Hepatocyte (in vitro differentiated cells): Measurements from ENCODE around the gene PIP5K1C. TPM values are rescaled to one million over a fixed set of nuclear protein-coding genes. Genes with fewer than 3 reads are reported as not detected.

Source experiments
- DNase-seq: peaks from one replicate; pipeline ENCODE4 v3.0.0-alpha.2; 2016; ENCODE audit warnings: low spot score
- H2AFZ ChIP-seq: fragments of 200-600 bp; sonication (generic); 2 replicates; pipeline ENCODE4 v1.6.0; 2016; ENCODE audit warnings: antibody characterized with exemption, mild to moderate bottlenecking
- H3K27ac ChIP-seq: fragments of 200-600 bp; sonication (generic); 2 replicates; pipeline ENCODE4 v1.5.1; 2016; ENCODE audit warnings: mild to moderate bottlenecking
- H3K27me3 ChIP-seq: fragments of 200-600 bp; sonication (generic); 2 replicates; pipeline ENCODE4 v1.6.1; 2016
- H3K36me3 ChIP-seq: fragments of 200-600 bp; sonication (generic); replicated peaks from 2 replicates; pipeline ENCODE4 v1.5.1; 2016; ENCODE audit warnings: low read depth; ENCODE audit not compliant: insufficient read depth
- H3K4me1 ChIP-seq: fragments of 200-600 bp; sonication (generic); 2 replicates; pipeline ENCODE4 v1.5.1; 2016; ENCODE audit warnings: mild to moderate bottlenecking, moderate library complexity; ENCODE audit not compliant: insufficient read depth
- H3K4me2 ChIP-seq: fragments of 200-600 bp; sonication (generic); 2 replicates; pipeline ENCODE4 v1.6.0; 2016
- H3K4me3 ChIP-seq: fragments of 200-600 bp; sonication (generic); 2 replicates; pipeline ENCODE4 v1.5.1; 2016; ENCODE audit warnings: mild to moderate bottlenecking
- H3K79me2 ChIP-seq: fragments of 200-600 bp; sonication (generic); 2 replicates; pipeline ENCODE4 v1.6.0; 2017; ENCODE audit warnings: mild to moderate bottlenecking
- H3K9me2 ChIP-seq: fragments of 200-600 bp; sonication (generic); replicated peaks from 2 replicates; pipeline ENCODE4 v1.6.0; 2017; ENCODE audit warnings: mild to moderate bottlenecking; ENCODE audit not compliant: insufficient read depth
- H3K9me3 ChIP-seq: fragments of 200-600 bp; sonication (generic); 2 replicates; pipeline ENCODE4 v1.5.1; 2016; ENCODE audit warnings: low read depth, mild to moderate bottlenecking
- H4K20me1 ChIP-seq: fragments of 200-600 bp; sonication (generic); 2 replicates; pipeline ENCODE4 v1.6.0; 2016; ENCODE audit warnings: mild to moderate bottlenecking; ENCODE audit not compliant: insufficient read depth, poor library complexity, severe bottlenecking
- EZH2 ChIP-seq: fragments of 200-600 bp; sonication (generic); IDR thresholded peaks from 2 replicates; pipeline ENCODE4 v1.6.1; 2016; ENCODE audit warnings: antibody characterized with exemption, mild to moderate bottlenecking, borderline replicate concordance
- EZH2phosphoT487 ChIP-seq: fragments of 200-600 bp; sonication (generic); IDR thresholded peaks from one replicate; pipeline ENCODE4 v1.6.1; 2018; ENCODE audit warnings: antibody characterized with exemption, mild to moderate bottlenecking, low read depth, moderate library complexity; ENCODE audit not compliant: unreplicated experiment, severe bottlenecking
- WGBS: methylation state at CpG from one replicate; pipeline ENCODE4 v1.1.6; 2016; ENCODE audit warnings: low lambda C conversion rate; ENCODE audit errors: missing lambda C conversion rate; 5-methylcytosine and 5-hydroxymethylcytosine counted together
- polyA plus RNA-seq: library from polyadenylated mRNA; unstranded; fragments of >200 nt; fragmentation: Nextera tagmentation; extraction: Ambion mirVana; gene quantifications from 2 replicates; pipeline ENCODE4 v1.2.1, GENCODE V29; 2016
- total RNA-seq: library from RNA; depleted of rRNA; stranded (reverse); fragments of >200 nt; gene quantifications from 2 replicates; pipeline ENCODE4 v1.2.3, GENCODE V29; 2014
- TF ChIP-seq, protein P1 (sequence below): fragments of 200-600 bp; sonication (generic); IDR thresholded peaks from 2 replicates; pipeline ENCODE4 v1.5.1; 2016; ENCODE audit warnings: antibody characterized with exemption, mild to moderate bottlenecking; ENCODE audit not compliant: poor library complexity

The PIP5K1C gene
- total and polyA plus RNA-seq, 2 experiments from 2014 or later: 20.7 to 37.1 TPM

GRCh38 chr19:3694361-3695123, 5.7 kb downstream of the PIP5K1C start:
- H3K27me3 ChIP-seq: no peaks in the 10 kb centered on the region
- TF ChIP-seq EZH2 (no peak), EZH2phosphoT487 (no peak)
- TF ChIP-seq, protein P1, sequence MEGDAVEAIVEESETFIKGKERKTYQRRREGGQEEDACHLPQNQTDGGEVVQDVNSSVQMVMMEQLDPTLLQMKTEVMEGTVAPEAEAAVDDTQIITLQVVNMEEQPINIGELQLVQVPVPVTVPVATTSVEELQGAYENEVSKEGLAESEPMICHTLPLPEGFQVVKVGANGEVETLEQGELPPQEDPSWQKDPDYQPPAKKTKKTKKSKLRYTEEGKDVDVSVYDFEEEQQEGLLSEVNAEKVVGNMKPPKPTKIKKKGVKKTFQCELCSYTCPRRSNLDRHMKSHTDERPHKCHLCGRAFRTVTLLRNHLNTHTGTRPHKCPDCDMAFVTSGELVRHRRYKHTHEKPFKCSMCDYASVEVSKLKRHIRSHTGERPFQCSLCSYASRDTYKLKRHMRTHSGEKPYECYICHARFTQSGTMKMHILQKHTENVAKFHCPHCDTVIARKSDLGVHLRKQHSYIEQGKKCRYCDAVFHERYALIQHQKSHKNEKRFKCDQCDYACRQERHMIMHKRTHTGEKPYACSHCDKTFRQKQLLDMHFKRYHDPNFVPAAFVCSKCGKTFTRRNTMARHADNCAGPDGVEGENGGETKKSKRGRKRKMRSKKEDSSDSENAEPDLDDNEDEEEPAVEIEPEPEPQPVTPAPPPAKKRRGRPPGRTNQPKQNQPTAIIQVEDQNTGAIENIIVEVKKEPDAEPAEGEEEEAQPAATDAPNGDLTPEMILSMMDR: no peak
- H3K9me2 ChIP-seq: no peaks in the 10 kb centered on the region
- no peak overlapping the region for H2AFZ ChIP-seq
- peaks cover 61% of the 10 kb centered on the region for H4K20me1 ChIP-seq
- DNase-seq: no peak
- peaks cover 95% of the 10 kb centered on the region for H3K79me2 ChIP-seq
- WGBS: 98% methylated on average over 40 of the region's 42 CpGs
- H3K27ac ChIP-seq: no peak overlapping the region
- no peak overlapping the region for H3K4me2 ChIP-seq
- no peaks in the 10 kb centered on the region for H3K9me3 ChIP-seq
- no peak overlapping the region for H3K4me3 ChIP-seq
- H3K4me1 ChIP-seq: peaks cover 13% of the 10 kb centered on the region
- H3K36me3 ChIP-seq: no peaks in the 10 kb centered on the region

DNA sequence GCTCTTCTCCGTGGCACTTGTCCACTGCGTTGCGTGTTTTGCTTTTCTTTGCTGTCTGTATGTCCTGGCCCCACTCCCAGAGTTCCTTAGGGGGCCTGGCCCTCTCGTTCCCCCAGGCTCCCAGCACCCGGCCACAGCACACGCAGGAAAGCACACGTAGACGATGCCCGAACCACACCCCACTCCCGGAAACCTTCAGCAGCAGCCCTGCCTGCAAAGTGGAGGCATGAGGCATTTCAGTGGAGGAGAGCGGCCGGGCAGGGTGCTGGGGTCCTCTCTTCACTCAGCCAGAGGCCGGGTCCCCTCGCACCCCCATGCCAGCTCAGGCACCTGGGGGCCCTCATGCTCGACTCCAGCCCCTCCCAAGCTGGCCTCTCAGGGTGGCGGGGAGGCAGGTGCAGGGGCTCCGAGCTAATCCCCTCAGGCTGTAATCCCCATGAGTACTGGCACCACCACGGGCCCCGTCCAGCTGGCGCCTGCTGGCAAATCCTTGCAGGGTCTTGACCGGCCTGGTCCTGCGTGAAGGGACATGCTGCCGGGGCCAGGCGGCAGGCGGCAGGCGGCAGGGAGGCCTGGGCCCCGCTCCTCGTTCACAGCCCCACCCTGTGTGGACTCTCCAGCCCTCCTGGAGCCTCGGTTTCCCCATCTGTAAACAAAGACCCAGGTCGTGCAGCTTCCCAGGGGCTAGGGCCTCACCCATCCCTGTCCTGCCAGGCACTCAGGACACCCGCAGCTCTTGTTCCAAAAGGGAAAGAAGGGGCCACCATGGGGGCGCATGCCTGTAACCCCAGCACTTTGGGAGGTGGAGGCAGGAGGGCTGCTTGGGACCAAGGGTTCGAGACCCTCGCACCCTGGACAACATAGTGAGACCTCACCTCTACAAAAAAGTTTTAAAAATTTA, 7.0 kb downstream of the PIP5K1C start:
- H2AFZ ChIP-seq: no peak overlapping the region
- H3K4me1 ChIP-seq: peaks cover 6% of the 10 kb centered on the region
- 92% methylated on average over 34 of the region's 34 CpGs for WGBS
- DNase-seq: no peak
- TF ChIP-seq EZH2: no peak
- TF ChIP-seq, protein P1: no peak
- no peak for TF ChIP-seq EZH2phosphoT487
- no peak overlapping the region for H3K4me2 ChIP-seq
- no peaks in the 10 kb centered on the region for H3K27me3 ChIP-seq
- no peaks in the 10 kb centered on the region for H3K9me3 ChIP-seq
- no peak overlapping the region for H3K4me3 ChIP-seq
- peaks cover 52% of the 10 kb centered on the region for H4K20me1 ChIP-seq
- H3K36me3 ChIP-seq: no peaks in the 10 kb centered on the region
- peaks cover 95% of the 10 kb centered on the region for H3K79me2 ChIP-seq
- H3K27ac ChIP-seq: no peak overlapping the region
- no peaks in the 10 kb centered on the region for H3K9me2 ChIP-seq

DNA sequence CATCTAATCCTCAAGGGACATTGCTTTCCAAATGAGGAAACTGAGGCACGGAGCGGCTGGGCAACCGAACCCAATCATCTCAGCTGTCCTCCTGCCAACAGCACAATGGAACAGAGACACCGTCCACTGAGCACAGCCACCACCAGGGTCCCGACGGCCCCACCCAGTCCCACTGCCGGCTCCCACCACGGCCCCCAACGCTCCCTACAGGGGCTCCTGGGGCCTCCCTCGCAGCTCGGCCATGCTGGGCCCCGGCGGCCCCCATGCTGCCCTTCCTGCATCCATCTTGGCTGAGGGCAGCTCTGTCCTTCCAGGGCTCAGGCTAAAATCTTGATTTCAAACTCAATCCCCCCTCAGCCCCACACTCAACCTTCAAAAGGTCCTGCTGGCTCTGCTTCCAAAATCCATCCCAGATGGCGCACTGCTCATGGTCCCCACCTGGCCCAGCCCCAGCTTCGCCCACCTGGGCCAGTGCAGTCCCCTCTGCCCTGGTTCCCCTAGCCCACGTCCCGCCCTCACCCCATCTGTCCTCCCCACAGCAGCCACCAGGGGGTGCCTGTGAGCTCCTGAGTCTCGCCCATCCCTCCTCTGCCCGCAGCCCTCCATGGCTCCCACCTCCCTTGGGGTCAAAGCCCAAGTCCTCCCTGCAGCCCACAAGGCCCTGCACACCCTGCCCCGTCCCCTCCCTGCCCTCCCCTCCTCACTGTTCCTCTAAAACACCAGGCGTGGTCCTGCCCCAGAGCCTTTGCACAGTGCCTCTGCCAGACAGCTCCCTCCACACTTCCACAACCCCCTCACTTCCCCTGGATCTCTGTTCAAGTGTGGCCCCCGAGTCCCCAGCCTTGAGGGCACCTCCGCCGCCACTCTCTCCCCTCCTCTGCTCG, 7.9 kb downstream of the PIP5K1C start:
- Histone ChIP-seq H3K4me1 (peaks cover 13% of the 10 kb centered on the region), H3K36me3 (no peaks in the 10 kb centered on the region), H2AFZ (no peak overlapping the region), H3K9me2 (no peaks in the 10 kb centered on the region), H3K79me2 (peaks cover 94% of the 10 kb centered on the region), H4K20me1 (peaks cover 44% of the 10 kb centered on the region), H3K4me3 (no peak overlapping the region), H3K27me3 (no peaks in the 10 kb centered on the region), H3K9me3 (no peaks in the 10 kb centered on the region), H3K27ac (no peak overlapping the region), H3K4me2 (no peak overlapping the region)
- 95% methylated on average over 19 of the region's 25 CpGs for WGBS
- TF ChIP-seq, protein P1: peak; percentile 39
- no peak for TF ChIP-seq EZH2phosphoT487
- no peak for TF ChIP-seq EZH2
- no peak for DNase-seq
